NK-92 (cell line): ENCODE results near the gene BNC2.
"Not testable (repeated sequence)": the region's sequence is repeated elsewhere in the genome, so short reads cannot be mapped to it uniquely, and the experiment has no call there.

ENCODE experiments used
- DNase-seq: peaks from one replicate; lab custom pipeline; 2025; ENCODE audit not compliant: unreplicated experiment; lab: John Stamatoyannopoulos, UW

Gene BNC2

GRCh38 chr9:16515879-16516301, 354.6 kb downstream of the BNC2 start:
- DNase-seq: no peak

- DNase-seq: no peak
Measured at GRCh38 chr9:16515207-16515606, 355.3 kb downstream of the BNC2 start.

GRCh38 chr9:16514131-16514530, 356.3 kb downstream of the BNC2 start:
- no peak for DNase-seq

- no peak for DNase-seq
Measured at GRCh38 chr9:16512281-16512680, 358.2 kb downstream of the BNC2 start.

GRCh38 chr9:16510482-16510881, 360.0 kb downstream of the BNC2 start:
- DNase-seq: no peak

GRCh38 chr9:16509997-16510396, 360.5 kb downstream of the BNC2 start:
- DNase-seq: no peak

- DNase-seq: no peak
Measured at GRCh38 chr9:16505199-16505598, 365.3 kb downstream of the BNC2 start.

- no peak for DNase-seq
Measured at GRCh38 chr9:16501726-16502125, 368.7 kb downstream of the BNC2 start.

- DNase-seq: no peak
Measured at GRCh38 chr9:16501141-16501540, 369.3 kb downstream of the BNC2 start.

GRCh38 chr9:16500386-16500785, 370.1 kb downstream of the BNC2 start:
- no peak for DNase-seq

- DNase-seq: no peak
Measured at GRCh38 chr9:16499892-16500291, 370.6 kb downstream of the BNC2 start.

- no peak for DNase-seq
Measured at GRCh38 chr9:16496908-16497307, 373.6 kb downstream of the BNC2 start.

GRCh38 chr9:16487915-16488314, 382.6 kb downstream of the BNC2 start:
- DNase-seq: no peak

GRCh38 chr9:16485575-16486321, 384.7 kb downstream of the BNC2 start:
- no peak for DNase-seq

GRCh38 chr9:16485160-16485559, 385.3 kb downstream of the BNC2 start:
- DNase-seq: no peak

- no peak for DNase-seq
Measured at GRCh38 chr9:16484744-16485143, 385.7 kb downstream of the BNC2 start.

- DNase-seq: no peak
Measured at GRCh38 chr9:16484180-16484579, 386.3 kb downstream of the BNC2 start.

- no peak for DNase-seq
Measured at GRCh38 chr9:16482764-16483163, 387.7 kb downstream of the BNC2 start.

- not testable (repeated sequence) for DNase-seq
Measured at GRCh38 chr9:16480584-16480983, 389.9 kb downstream of the BNC2 start.

- DNase-seq: no peak
Measured at GRCh38 chr9:16475996-16476395, 394.5 kb downstream of the BNC2 start.

GRCh38 chr9:16475257-16475656, 395.2 kb downstream of the BNC2 start:
- no peak for DNase-seq

GRCh38 chr9:16469184-16469583, 401.3 kb downstream of the BNC2 start:
- no peak for DNase-seq

- DNase-seq: no peak
Measured at GRCh38 chr9:16461851-16462250, 408.6 kb downstream of the BNC2 start.
